Activated T-helper 17 cell treated with anti-CD3 and anti-CD28 coated beads, Interleukin-2, amount 50 U/mL, for 72 hours (primary cell): ENCODE results near the gene GDAP2. TPM values are rescaled to one million over a fixed set of nuclear protein-coding genes. Genes with fewer than 3 reads are reported as not detected.
A peak's percentile ranks its signal among the peaks of the same experiment; 100 is the strongest.
"Not testable (repeated sequence)": the region's sequence is repeated elsewhere in the genome, so short reads cannot be mapped to it uniquely, and the experiment has no call there.

Experiments used
- ATAC-seq: fragments of 150-1000 bp; cut with Tn5 transposase; replicated peaks from 2 replicates; pipeline ENCODE4 v1.10.0; 2021; ENCODE audit warnings: mild to moderate bottlenecking, moderate library complexity
- H3K27ac Mint-ChIP-seq: one replicate; pipeline ENCODE4 v1.8.0; 2022; ENCODE audit warnings: mixed read lengths
- H3K27me3 Mint-ChIP-seq: one replicate; pipeline ENCODE4 v1.8.0; 2022; ENCODE audit warnings: mixed read lengths
- H3K36me3 Mint-ChIP-seq: one replicate; pipeline ENCODE4 v1.8.0; 2022; ENCODE audit warnings: low read depth, mild to moderate bottlenecking, mixed read lengths
- H3K4me1 Mint-ChIP-seq: one replicate; pipeline ENCODE4 v1.8.0; 2022; ENCODE audit warnings: mixed read lengths
- H3K4me3 Mint-ChIP-seq: one replicate; pipeline ENCODE4 v1.8.0; 2022; ENCODE audit warnings: mild to moderate bottlenecking, mixed read lengths
- H3K9me3 Mint-ChIP-seq: one replicate; pipeline ENCODE4 v1.8.0; 2022; ENCODE audit warnings: mixed read lengths
- total RNA-seq, 2 donors: library from RNA; stranded (reverse); gene quantifications; one replicate each; pipeline ENCODE4 v1.2.3, GENCODE V29; 2022

The GDAP2 gene
- total RNA-seq, 2 donors from 2014 or later, result 15.5 to 23.9 TPM

GRCh38 chr1:117928881-117929342, 509 bp downstream of the GDAP2 start:
- Mint-ChIP-seq H3K4me3 (peak overlapping the region; percentile 99), H3K4me1 (peaks cover 34% of the 10 kb centered on the region), H3K27me3 (no peaks in the 10 kb centered on the region), H3K9me3 (no peaks in the 10 kb centered on the region), H3K27ac (peak overlapping the region; percentile 95), H3K36me3 (peaks cover 50% of the 10 kb centered on the region)
- peak; percentile 25 for ATAC-seq

- peaks cover 15% of the 10 kb centered on the region for H3K4me1 Mint-ChIP-seq
- H3K9me3 Mint-ChIP-seq, result no peaks in the 10 kb centered on the region
- no peaks in the 10 kb centered on the region for H3K27me3 Mint-ChIP-seq
- H3K4me3 Mint-ChIP-seq, result no peak overlapping the region
- H3K36me3 Mint-ChIP-seq, result peaks cover 23% of the 10 kb centered on the region
- ATAC-seq, result no peak
- H3K27ac Mint-ChIP-seq, result no peak overlapping the region
Observed at GRCh38 chr1:117925981-117926380, 3.4 kb downstream of the GDAP2 start.

- not testable (repeated sequence) for H3K9me3 Mint-ChIP-seq, H3K4me3 Mint-ChIP-seq, H3K27me3 Mint-ChIP-seq, ATAC-seq, H3K4me1 Mint-ChIP-seq, H3K27ac Mint-ChIP-seq
- peaks cover 28% of the 10 kb centered on the region for H3K36me3 Mint-ChIP-seq
Observed at GRCh38 chr1:117922717-117923116, 6.7 kb downstream of the GDAP2 start.

- Mint-ChIP-seq H3K27ac (no peak overlapping the region), H3K27me3 (no peaks in the 10 kb centered on the region), H3K36me3 (peaks cover 35% of the 10 kb centered on the region), H3K4me1 (no peaks in the 10 kb centered on the region), H3K9me3 (no peaks in the 10 kb centered on the region), H3K4me3 (no peak overlapping the region)
- ATAC-seq, result no peak
Observed at GRCh38 chr1:117921991-117922390, 7.4 kb downstream of the GDAP2 start.

GRCh38 chr1:117919376-117919775, 10.0 kb downstream of the GDAP2 start:
- Mint-ChIP-seq H3K27ac (no peak overlapping the region), H3K4me1 (no peaks in the 10 kb centered on the region), H3K4me3 (no peak overlapping the region), H3K9me3 (no peaks in the 10 kb centered on the region), H3K27me3 (no peaks in the 10 kb centered on the region), H3K36me3 (peaks cover 61% of the 10 kb centered on the region)
- no peak for ATAC-seq

GRCh38 chr1:117911051-117911450, 18.4 kb downstream of the GDAP2 start:
- no peaks in the 10 kb centered on the region for H3K9me3 Mint-ChIP-seq
- no peak for ATAC-seq
- peaks cover 84% of the 10 kb centered on the region for H3K36me3 Mint-ChIP-seq
- H3K4me1 Mint-ChIP-seq, result no peaks in the 10 kb centered on the region
- H3K27me3 Mint-ChIP-seq, result no peaks in the 10 kb centered on the region
- H3K27ac Mint-ChIP-seq, result no peak overlapping the region
- H3K4me3 Mint-ChIP-seq, result no peak overlapping the region

GRCh38 chr1:117905019-117905418, 24.4 kb downstream of the GDAP2 start:
- H3K27ac Mint-ChIP-seq, result no peak overlapping the region
- H3K9me3 Mint-ChIP-seq, result no peaks in the 10 kb centered on the region
- no peak for ATAC-seq
- H3K4me3 Mint-ChIP-seq, result no peak overlapping the region
- H3K27me3 Mint-ChIP-seq, result no peaks in the 10 kb centered on the region
- peaks cover 81% of the 10 kb centered on the region for H3K36me3 Mint-ChIP-seq
- H3K4me1 Mint-ChIP-seq, result no peaks in the 10 kb centered on the region

GRCh38 chr1:117904485-117904884, 24.9 kb downstream of the GDAP2 start:
- Mint-ChIP-seq H3K4me1 (no peaks in the 10 kb centered on the region), H3K9me3 (no peaks in the 10 kb centered on the region), H3K36me3 (peaks cover 78% of the 10 kb centered on the region), H3K27ac (no peak overlapping the region), H3K27me3 (no peaks in the 10 kb centered on the region), H3K4me3 (no peak overlapping the region)
- ATAC-seq, result no peak

GRCh38 chr1:117902944-117903343, 26.5 kb downstream of the GDAP2 start:
- Mint-ChIP-seq H3K4me3 (no peak overlapping the region), H3K4me1 (no peaks in the 10 kb centered on the region), H3K27me3 (no peaks in the 10 kb centered on the region), H3K36me3 (peaks cover 88% of the 10 kb centered on the region), H3K9me3 (no peaks in the 10 kb centered on the region), H3K27ac (no peak overlapping the region)
- ATAC-seq, result no peak

GRCh38 chr1:117899801-117900200, 29.6 kb downstream of the GDAP2 start:
- Mint-ChIP-seq H3K27me3 (no peaks in the 10 kb centered on the region), H3K27ac (peak overlapping the region; percentile 73), H3K9me3 (no peaks in the 10 kb centered on the region), H3K4me3 (no peak overlapping the region), H3K4me1 (peaks cover 4% of the 10 kb centered on the region), H3K36me3 (peaks cover 84% of the 10 kb centered on the region)
- ATAC-seq, result no peak

GRCh38 chr1:117897551-117897950, 31.9 kb downstream of the GDAP2 start:
- Mint-ChIP-seq H3K4me1 (peaks cover 4% of the 10 kb centered on the region), H3K4me3 (no peak overlapping the region), H3K27me3 (no peaks in the 10 kb centered on the region), H3K36me3 (peaks cover 68% of the 10 kb centered on the region), H3K9me3 (no peaks in the 10 kb centered on the region), H3K27ac (peak overlapping the region; percentile 8)
- no peak for ATAC-seq

GRCh38 chr1:117895482-117896114, 33.8 kb downstream of the GDAP2 start:
- no peaks in the 10 kb centered on the region for H3K27me3 Mint-ChIP-seq
- H3K9me3 Mint-ChIP-seq, result no peaks in the 10 kb centered on the region
- ATAC-seq, result peak; percentile 92
- no peak overlapping the region for H3K27ac Mint-ChIP-seq
- H3K36me3 Mint-ChIP-seq, result peaks cover 69% of the 10 kb centered on the region
- no peak overlapping the region for H3K4me3 Mint-ChIP-seq
- H3K4me1 Mint-ChIP-seq, result peaks cover 4% of the 10 kb centered on the region

GRCh38 chr1:117894078-117894477, 35.3 kb downstream of the GDAP2 start:
- H3K36me3 Mint-ChIP-seq, result peaks cover 65% of the 10 kb centered on the region
- ATAC-seq, result no peak
- no peak overlapping the region for H3K27ac Mint-ChIP-seq
- H3K4me3 Mint-ChIP-seq, result no peak overlapping the region
- H3K4me1 Mint-ChIP-seq, result peaks cover 4% of the 10 kb centered on the region
- no peaks in the 10 kb centered on the region for H3K27me3 Mint-ChIP-seq
- no peaks in the 10 kb centered on the region for H3K9me3 Mint-ChIP-seq

GRCh38 chr1:117892512-117892911, 36.9 kb downstream of the GDAP2 start:
- peaks cover 4% of the 10 kb centered on the region for H3K4me1 Mint-ChIP-seq
- no peak overlapping the region for H3K27ac Mint-ChIP-seq
- H3K4me3 Mint-ChIP-seq, result no peak overlapping the region
- ATAC-seq, result no peak
- H3K27me3 Mint-ChIP-seq, result no peaks in the 10 kb centered on the region
- peaks cover 56% of the 10 kb centered on the region for H3K36me3 Mint-ChIP-seq
- H3K9me3 Mint-ChIP-seq, result no peaks in the 10 kb centered on the region

GRCh38 chr1:117890452-117890851, 39.0 kb downstream of the GDAP2 start:
- H3K27me3 Mint-ChIP-seq, result no peaks in the 10 kb centered on the region
- no peak overlapping the region for H3K27ac Mint-ChIP-seq
- H3K9me3 Mint-ChIP-seq, result no peaks in the 10 kb centered on the region

More at GRCh38 chr1:117890452-117890851, 39.0 kb downstream of the GDAP2 start:
- Mint-ChIP-seq H3K4me1 (peaks cover under 1% of the 10 kb centered on the region), H3K36me3 (peaks cover 55% of the 10 kb centered on the region), H3K4me3 (no peak overlapping the region)
- no peak for ATAC-seq
